ENCODE measurements around the gene MKX. TPM values are rescaled to one million over a fixed set of nuclear protein-coding genes. Genes with fewer than 3 reads are reported as not detected.

Gene MKX
- total RNA-seq, 1 donor from 2014 or later = 0.06 TPM

DNA sequence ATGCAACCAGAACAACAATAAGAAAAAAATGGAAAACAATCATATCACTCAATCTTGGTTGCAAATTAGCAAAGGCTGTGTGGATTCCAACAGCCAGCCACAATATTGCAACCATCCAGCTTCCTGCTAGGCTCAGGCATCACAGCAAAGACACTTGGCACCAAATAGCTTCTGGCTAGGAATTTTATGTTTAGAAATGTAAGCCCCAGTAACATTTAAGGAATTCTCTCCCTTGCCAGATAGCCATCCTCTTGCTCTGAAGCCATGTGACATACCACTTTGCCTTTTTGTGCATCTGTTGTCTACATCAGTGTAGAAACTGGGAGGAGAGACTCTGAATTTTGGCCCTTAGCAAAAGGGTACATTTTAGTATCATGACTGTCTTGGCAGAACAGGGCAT is 22.2 kb downstream of the MKX start:
- DNase-seq (ENCODE audit: low read depth) = no peak
- no peak for TF ChIP-seq CTCF (conservative IDR thresholded peaks at IDR 0.05; ENCODE audit: low read depth, low read length)
- no peak overlapping the region for H3K4me3 ChIP-seq (ENCODE audit: low read depth, low read length)

- no peak for DNase-seq (ENCODE audit: low read depth)
- no peak for TF ChIP-seq CTCF (conservative IDR thresholded peaks at IDR 0.05; ENCODE audit: low read depth, low read length)
- H3K4me3 ChIP-seq (ENCODE audit: low read depth, low read length) = no peak overlapping the region
These were observed 25.1 kb downstream of the MKX start for GRCh38 chr10:27720529-27720928.

- no peak for DNase-seq (ENCODE audit: low read depth)
- no peak for TF ChIP-seq CTCF (conservative IDR thresholded peaks at IDR 0.05; ENCODE audit: low read depth, low read length)
- H3K4me3 ChIP-seq (ENCODE audit: low read depth, low read length) = no peak overlapping the region
These were observed 26.6 kb downstream of the MKX start for GRCh38 chr10:27719052-27719451.

DNA sequence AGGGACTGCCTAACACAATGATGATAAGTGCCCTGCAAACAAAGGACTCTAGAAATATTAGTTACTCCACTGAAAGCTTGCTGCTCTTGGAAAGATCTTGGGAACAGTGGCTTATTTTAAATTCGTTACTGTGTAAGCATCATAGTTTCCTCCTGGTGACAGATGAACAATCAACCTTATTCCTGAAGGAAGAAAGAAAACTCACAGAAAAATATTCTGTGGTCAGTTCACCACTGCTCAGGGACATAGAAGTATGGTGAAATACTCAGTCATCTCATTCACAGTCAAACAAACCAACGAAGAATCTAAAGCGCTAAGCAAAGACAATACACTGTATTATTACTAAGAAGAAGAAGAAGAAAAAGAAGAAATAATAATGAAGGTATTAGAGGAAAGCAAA is 27.8 kb downstream of the MKX start:
- TF ChIP-seq CTCF (conservative IDR thresholded peaks at IDR 0.05; ENCODE audit: low read depth, low read length) = no peak
- DNase-seq (ENCODE audit: low read depth) = no peak

DNA sequence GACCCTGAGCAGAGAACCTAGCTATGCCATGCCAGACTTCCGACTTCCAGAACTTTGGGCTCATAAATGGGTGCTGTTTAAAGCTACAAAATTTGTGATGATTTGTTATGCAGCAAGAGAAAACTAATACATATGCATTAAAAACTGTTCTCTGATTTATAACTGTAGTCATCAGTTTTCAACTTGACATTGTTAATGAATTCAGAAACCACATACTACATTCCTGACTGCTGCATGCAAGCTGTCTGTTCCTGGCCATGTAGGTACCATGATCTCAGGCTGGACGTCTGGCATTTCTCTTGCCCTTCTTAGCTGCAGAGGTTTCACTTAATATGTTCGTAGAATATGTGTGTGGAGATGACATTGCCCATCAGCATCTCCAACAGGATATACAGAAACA is 28.4 kb downstream of the MKX start:
- DNase-seq (ENCODE audit: low read depth) = no peak
- TF ChIP-seq CTCF (conservative IDR thresholded peaks at IDR 0.05; ENCODE audit: low read depth, low read length) = no peak
- H3K4me3 ChIP-seq (ENCODE audit: low read depth, low read length) = no peak overlapping the region

More for the DNA sequence above, 27.8 kb downstream of the MKX start:
- no peak overlapping the region for H3K4me3 ChIP-seq (ENCODE audit: low read depth, low read length)

- no peak for TF ChIP-seq CTCF (conservative IDR thresholded peaks at IDR 0.05; ENCODE audit: low read depth, low read length)
- DNase-seq (ENCODE audit: low read depth) = no peak
- H3K4me3 ChIP-seq (ENCODE audit: low read depth, low read length) = no peak overlapping the region
These were observed 29.1 kb downstream of the MKX start for GRCh38 chr10:27716521-27716920.

- no peak for TF ChIP-seq CTCF (conservative IDR thresholded peaks at IDR 0.05; ENCODE audit: low read depth, low read length)
- no peak for DNase-seq (ENCODE audit: low read depth)
- H3K4me3 ChIP-seq (ENCODE audit: low read depth, low read length) = no peak overlapping the region
These were observed 30.1 kb downstream of the MKX start for GRCh38 chr10:27715505-27715904.

Data from epithelial cell of proximal tubule (primary cell).